ENCODE data around the gene TMEM11. TPM values are rescaled to one million over a fixed set of nuclear protein-coding genes. Genes with fewer than 3 reads are reported as not detected.

The TMEM11 gene, protein sequence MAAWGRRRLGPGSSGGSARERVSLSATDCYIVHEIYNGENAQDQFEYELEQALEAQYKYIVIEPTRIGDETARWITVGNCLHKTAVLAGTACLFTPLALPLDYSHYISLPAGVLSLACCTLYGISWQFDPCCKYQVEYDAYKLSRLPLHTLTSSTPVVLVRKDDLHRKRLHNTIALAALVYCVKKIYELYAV
- total RNA-seq, result 16.1 and 17.9 TPM in 2 replicates

DNA sequence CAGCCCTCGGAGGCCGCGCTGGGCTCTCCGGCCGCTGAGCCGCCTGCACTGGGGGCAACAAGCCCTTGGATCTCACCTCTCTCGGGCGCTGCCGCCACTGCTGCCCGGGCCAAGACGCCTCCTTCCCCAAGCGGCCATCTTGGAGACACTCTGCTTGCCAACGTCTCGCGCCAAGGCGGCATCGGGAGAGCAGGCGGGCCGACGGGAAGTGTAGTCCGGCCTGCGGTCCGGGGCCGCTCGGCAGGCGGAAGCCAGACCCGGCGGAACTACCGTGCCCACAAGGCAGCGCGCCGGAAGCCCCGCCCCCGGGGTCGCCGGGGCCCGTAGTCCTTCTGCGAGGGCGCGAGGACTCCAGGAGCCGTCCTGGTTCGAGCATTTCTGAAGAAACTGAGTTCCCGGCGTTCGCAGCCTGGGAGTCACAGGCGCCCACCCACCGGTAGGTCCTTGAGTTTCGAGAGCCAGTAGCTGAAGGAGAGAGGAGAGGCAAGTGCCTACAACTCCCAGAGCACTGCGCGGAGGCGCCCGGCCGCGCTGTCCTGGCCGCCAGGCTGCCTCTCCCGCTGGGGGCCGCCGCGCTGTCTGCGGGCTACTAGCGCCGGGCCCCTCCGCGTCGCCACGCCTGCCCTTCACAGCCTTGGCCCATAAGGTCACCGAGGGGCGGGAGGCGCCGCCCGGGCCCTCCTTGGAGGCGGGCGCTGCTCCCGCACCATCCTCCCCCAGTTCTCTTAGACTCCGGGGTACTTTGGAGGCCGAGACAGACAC, at the start of gene TMEM11:
TSS of gene TMEM11 (minus strand) at position 147 of the 762 bp plus-strand sequence. CDS start at position 138, 9 bp downstream.

DNA sequence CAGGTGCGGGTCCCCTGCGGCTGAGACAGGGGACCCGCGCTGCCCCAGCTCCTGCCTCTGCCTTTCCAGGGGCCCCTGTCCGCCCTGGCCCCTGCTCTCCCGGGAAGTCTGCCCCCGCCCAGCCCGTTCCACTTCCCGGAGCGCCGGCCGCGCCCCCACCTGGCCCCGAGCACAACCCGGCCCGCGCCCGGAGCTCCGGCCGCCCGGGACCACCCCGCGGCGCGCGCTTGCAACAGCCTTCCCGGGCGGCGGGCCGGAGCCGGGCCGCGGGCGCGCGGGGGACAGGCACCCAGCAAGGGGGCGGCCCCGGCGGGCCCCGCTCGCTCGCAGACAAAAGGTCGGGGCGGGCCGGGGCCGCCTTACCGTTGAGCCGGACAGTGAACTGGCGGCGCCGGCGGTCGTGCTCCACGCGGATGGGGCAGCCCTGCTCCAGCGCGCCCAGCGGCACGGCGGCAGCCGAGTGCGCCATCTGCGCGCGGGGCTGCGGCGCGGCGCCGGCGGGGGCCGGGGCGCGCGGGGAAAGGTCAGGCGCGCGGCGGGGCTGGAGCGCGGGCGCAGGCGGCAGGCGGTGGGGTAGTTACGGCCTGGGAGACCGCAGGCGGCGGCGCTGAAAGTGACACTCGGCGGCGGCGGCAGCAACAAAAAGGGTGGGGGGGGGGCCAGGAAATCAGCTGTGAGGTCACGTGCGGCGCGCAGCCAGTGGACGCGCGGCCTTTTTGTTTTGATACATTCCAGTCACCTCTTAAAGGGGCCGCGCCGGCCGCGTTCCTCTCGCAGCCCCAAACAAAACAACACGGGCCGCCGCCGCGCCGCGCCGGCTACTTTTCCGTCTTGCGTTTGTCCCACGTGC, 39.1 kb upstream of the TMEM11 start, which contains the start of gene NATD1:
TSS of gene NATD1 (minus strand) at position 615 of the 850 bp plus-strand sequence. CDS start at position 469, 146 bp downstream.

Other genes with a start within 250 kb of the TMEM11 start
- gene USP22, start 171.2 kb downstream of the TMEM11 start, total RNA-seq, result 216 and 263 TPM in 2 replicates
- gene DHRS7B, start 87.2 kb downstream of the TMEM11 start, total RNA-seq, result 13.4 and 18.7 TPM in 2 replicates
- 2.6 TPM in 2 replicates for gene NATD1, start 39.2 kb upstream of the TMEM11 start, total RNA-seq
- gene MAP2K3, start 70.5 kb upstream of the TMEM11 start, total RNA-seq, result 9.5 and 12.8 TPM in 2 replicates
- under 0.01 and 0.09 TPM in 2 replicates for gene KCNJ12, start 162.2 kb upstream of the TMEM11 start, total RNA-seq